GM18508 (cell line): ENCODE results near the gene HARBI1.
"Not testable (repeated sequence)": the region's sequence is repeated elsewhere in the genome, so short reads cannot be mapped to it uniquely, and the experiment has no call there.

Source experiments
- ATAC-seq: cut with Tn5 transposase; IDR thresholded peaks from one replicate; pipeline ENCODE4 v1.9.1; 2021; ENCODE audit warnings: moderate number of reproducible peaks; ENCODE audit not compliant: insufficient read depth, unreplicated experiment

HARBI1 gene

GRCh38 chr11:46599340-46600193 lies 17.5 kb downstream of the HARBI1 start:
- ATAC-seq: no peak

- no peak for ATAC-seq
Measured at GRCh38 chr11:46597609-46598219, 19.3 kb downstream of the HARBI1 start.

- ATAC-seq: no peak
Measured at GRCh38 chr11:46597155-46597554, 19.9 kb downstream of the HARBI1 start.

- ATAC-seq: no peak
Measured at GRCh38 chr11:46594785-46595184, 22.2 kb downstream of the HARBI1 start.

GRCh38 chr11:46594374-46594700 lies 22.7 kb downstream of the HARBI1 start:
- no peak for ATAC-seq

- no peak for ATAC-seq
Measured at GRCh38 chr11:46593550-46594373, 23.3 kb downstream of the HARBI1 start, which contains the start of gene AMBRA1. TSS of gene AMBRA1 (minus strand) at chr11:46594023. CDS start at chr11:46548380, 45,643 bp downstream.

- no peak for ATAC-seq
Measured at GRCh38 chr11:46590740-46591605, 26.1 kb downstream of the HARBI1 start.

- ATAC-seq: no peak
Measured at GRCh38 chr11:46588915-46589314, 28.1 kb downstream of the HARBI1 start.

GRCh38 chr11:46588131-46588530 lies 28.9 kb downstream of the HARBI1 start:
- no peak for ATAC-seq

- ATAC-seq: not testable (repeated sequence)
Measured at GRCh38 chr11:46583513-46583912, 33.5 kb downstream of the HARBI1 start.

GRCh38 chr11:46582588-46582987 lies 34.4 kb downstream of the HARBI1 start:
- ATAC-seq: no peak

GRCh38 chr11:46577058-46577457 lies 40.0 kb downstream of the HARBI1 start:
- no peak for ATAC-seq

- ATAC-seq: no peak
Measured at GRCh38 chr11:46574656-46575055, 42.4 kb downstream of the HARBI1 start.

- ATAC-seq: no peak
Measured at GRCh38 chr11:46570790-46571398, 46.1 kb downstream of the HARBI1 start.

- ATAC-seq: no peak
Measured at GRCh38 chr11:46565232-46565840, 51.7 kb downstream of the HARBI1 start.

GRCh38 chr11:46564459-46564858 lies 52.6 kb downstream of the HARBI1 start:
- ATAC-seq: no peak

- no peak for ATAC-seq
Measured at GRCh38 chr11:46562527-46562926, 54.5 kb downstream of the HARBI1 start.

GRCh38 chr11:46560300-46560991 lies 56.6 kb downstream of the HARBI1 start:
- ATAC-seq: no peak

- no peak for ATAC-seq
Measured at GRCh38 chr11:46559815-46560214, 57.2 kb downstream of the HARBI1 start.
